ENCODE measurements around the gene HEATR1.

HEATR1 gene

DNA sequence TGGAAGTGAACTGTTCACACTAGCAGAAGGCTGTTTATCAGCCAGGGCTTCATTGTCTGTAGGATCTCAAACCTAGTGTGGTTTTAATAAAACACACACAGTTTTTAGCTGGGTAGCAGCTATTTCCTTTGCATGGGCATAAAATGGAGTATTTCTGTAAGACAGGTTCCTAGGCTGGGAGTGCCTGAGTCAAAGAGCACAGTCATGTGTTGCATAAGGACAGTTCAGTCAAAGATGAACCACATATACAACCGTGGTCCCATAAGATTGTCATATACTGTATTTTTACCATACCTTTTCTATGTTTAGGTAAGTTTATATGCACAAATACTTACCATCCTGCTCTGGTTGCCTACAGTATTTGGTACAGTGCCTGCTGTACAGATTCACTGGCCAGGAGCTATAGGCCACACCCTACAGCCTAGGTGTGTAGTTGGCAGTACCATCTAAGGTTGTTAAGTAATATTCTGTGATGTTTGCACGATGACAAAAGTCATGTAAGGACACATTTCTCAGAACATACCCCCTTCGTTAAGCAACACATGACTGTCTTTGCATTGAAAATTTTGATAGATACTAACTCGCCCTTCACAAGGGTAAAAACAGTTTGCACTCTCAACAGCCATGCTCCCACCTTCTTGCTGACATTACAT lies 63.4 kb downstream of the HEATR1 start:
- DNase-seq: no peak

DNA sequence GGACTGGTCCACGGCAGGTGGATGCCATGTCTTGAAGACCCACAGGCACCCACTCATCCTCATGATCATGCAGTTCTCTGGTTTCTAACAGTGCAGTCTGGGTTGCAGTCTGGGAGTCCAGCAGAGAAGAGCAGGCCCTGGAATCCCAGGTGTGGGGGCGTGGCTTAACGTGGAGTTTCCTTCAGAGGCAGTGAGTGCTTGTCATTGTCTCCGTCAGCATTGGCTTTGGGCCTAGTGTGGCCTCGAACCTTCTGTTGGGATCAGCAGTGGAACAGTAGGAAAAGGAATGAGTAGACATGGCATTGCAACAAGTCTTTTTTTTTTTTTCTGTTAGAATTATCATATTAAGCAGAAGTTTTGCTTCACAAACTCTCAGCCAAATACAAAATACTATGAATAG lies 67.8 kb downstream of the HEATR1 start:
- DNase-seq: no peak

DNA sequence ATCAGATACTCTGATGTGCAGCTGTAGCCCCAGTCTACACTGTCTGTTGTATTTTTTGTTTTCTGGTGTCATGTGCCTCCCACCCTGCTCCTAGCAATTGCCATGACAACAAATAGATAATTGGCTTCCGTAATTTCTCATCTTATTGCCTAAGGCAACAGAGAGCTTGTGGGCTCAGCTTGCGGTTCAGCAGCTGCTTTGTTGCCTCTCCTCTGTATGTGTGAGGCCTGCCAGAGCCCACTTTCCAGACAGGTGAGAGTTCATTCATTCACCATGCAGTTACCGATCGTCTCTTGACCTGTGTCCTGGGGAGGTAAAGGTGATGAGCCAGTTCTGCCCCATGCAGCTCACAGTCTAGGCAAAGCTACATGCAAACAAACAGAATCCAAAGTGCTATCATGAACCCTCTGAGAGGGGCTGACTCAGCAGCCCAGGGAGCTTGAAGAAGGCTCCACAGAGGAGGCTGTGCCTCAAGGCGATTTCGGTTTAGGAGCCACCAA lies 68.6 kb downstream of the HEATR1 start:
- DNase-seq: peak; percentile 73

DNA sequence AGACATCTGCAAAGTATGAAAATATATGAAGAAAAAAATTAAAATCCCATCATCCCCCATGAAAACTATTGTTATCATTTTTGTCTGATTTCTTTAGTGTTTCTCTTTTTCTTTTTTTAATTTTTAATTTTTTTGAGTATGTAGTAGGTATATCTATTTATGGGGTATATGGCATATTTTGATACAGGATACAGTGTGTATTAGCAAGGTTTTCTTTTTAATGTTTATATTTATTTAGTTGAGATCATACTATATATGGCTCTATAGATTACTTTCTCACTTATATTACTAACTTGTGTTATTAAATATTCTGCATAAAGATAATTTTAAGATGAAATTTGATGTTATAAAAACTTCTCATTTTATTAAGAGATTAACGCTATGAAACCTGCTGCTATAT lies 69.1 kb downstream of the HEATR1 start:
- DNase-seq: no peak

DNA sequence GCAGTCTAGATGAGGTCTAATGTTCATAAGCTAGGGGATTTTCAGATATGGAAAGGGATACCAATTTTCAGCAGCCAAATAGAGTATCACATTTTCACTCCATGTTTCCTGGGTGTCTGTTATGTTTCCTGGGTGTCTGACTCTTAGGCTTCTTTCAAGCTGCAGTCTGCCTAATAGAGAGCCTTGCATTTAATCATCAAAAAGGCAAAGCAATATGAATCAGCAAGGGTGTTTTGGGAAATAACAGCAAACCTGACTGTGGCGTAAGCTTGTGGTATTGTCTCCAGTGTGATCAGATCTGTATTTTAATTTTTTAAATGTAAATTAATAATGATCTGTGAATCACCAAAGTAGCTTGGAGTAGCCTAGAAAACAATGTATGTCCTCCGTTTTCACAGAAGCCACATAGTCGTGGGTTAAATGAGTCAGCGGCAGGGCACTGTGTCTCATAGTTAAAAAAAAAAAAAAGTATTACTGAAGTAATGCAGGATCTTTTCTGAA lies 70.1 kb downstream of the HEATR1 start:
- DNase-seq: peak; percentile 44

DNA sequence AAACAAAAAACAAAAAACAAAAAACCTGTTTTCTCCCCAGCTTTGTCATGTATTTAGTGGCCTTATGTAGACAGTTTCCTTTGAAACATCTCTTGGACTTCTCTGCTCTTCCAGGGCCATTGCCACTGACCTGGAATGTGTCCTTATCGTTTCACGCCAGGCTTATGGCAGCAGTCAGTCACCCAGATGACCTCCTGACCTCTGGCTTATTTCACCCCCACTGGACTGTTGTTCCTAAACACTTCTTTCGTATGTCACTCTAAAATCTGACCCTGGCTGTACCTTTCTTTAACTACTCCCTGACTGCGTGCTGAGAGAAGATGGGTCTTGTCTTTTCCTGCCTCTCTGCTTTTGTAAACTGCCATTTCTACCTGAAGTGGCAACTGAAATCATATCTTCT lies 71.5 kb downstream of the HEATR1 start:
- no peak for DNase-seq

DNA sequence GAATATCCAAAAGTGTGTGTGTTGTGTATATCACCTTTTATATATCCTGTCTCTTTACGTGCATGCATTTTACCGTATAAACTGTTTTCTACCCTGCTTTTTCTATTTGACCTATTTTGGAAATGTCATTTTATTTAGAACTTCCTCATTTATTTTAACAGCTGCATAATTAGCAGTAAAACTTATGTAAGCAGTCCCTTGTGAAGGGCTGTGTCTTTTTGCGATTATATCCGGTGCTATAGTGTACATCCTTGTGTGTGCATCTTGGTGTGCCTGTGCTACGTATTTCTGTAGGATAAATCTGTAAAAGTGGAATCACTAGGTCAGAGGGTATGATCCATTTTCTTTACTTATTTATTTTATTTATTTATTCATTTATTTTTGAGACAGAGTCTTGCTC lies 73.4 kb downstream of the HEATR1 start:
- DNase-seq: peak; percentile 33

DNA sequence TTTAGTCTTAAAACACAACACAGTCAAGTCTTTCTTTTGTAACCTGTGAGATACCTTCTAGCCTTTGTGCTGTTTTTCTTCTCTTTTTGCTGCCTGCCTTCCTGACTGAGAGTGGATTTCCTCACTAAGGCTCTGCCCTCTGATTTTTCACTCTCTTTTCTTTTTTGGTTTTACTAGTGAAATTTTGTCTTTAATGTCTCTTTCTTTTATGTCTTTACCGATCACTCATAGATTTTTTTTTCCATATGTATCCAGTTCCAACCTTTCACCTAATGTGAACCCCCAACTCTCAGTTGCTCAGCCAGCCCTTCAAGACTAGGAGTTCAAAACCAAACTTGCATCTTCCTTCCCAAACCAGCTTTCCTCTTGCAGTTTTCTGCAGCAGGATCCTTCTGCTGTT lies 74.0 kb downstream of the HEATR1 start:
- DNase-seq: no peak

DNA sequence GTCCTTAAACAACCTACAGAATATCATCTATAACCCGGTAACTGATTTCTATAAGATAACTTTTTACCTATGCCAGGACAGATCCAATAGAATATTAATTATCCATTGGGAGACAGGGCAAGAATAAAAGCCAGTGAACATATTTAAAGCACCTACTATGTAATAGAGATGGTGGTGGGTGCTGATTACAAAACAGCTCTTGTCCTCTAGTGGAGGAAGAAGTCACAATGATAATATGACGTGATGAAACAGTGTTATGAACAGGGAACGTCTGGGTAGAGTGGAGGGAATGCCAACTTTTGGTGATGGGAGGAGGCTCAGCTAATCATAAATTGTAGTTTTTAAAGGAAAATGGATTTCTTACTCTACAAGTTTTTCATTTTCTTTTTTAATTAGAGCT lies 78.2 kb downstream of the HEATR1 start:
- DNase-seq: no peak

DNA sequence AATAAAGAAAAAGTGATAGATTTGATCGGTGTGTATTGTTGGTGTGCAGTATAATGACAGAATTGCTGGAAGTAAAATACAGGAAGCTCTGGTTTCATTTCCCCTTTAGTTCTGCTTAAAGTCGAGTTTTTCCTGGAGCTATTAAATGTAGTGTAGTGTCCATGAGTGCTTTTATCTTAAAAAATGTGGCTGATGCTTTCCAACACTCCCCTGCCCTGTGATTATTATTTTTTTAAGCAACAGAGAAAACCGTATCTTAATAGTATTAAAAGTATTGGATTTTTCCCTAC lies 79.5 kb downstream of the HEATR1 start:
- no peak for DNase-seq

DNA sequence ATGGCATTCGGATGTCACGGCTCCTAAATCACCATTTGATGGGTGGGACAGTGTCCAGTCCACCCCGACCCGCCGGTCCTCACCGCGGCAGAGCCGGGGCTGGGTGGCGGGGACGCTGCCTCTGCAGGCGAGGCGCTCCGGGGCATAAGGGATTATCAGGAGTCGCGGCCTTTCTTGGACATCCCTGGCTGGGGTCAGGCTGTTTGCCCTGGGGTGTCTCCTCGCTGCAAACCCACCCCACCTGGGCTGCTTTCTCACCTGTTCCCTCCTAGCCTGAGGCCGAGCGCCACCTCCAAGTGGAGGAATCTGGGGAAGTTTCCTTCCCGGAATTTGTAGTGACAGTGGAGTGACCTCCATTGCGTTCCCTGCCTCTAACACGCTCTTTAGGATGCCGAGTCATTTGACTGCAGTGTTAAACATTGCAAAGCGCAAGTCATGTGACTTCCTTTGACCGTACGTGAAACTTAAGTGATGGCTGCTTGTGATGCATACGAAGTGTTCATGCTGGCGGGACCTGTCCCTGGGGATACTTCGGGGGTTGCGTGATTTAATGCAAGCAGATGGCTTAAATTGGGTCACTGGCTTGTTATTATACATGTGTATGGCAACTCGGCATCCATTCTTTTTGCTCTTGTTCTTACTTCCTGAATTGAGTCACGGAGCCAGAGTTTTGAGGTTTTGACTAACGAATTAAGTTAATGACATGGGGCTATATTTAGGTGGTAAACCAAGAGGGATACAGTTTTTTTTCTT lies 80.0 kb downstream of the HEATR1 start:
- peak; percentile 82 for DNase-seq

DNA sequence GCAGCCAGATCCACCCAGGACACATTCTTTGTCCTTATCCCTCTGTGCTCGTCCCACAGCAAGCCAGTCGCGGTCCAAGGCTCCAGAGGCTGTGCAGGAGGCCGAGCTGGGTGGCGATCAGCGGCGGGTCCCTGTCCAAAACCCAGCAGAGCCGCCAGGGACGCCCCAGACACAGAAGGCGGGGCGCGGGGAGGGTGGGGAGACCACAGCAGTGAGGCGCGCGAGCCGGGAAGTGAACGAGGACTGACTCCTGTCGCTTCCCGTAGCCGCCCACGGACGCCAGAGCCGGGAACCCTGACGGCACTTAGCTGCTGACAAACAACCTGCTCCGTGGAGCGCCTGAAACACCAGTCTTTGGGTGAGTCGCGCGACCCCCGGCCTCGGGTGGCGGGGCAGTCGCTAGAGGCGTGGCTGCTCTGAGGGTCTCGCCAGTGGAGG lies 80.6 kb downstream of the HEATR1 start, which contains the start of gene LGALS8:
Gene LGALS8 (plus strand): TSS at position 279 of the 438 bp plus-strand sequence. CDS start 2,089 bp downstream, outside the sequence.
- DNase-seq: peak; percentile 62

DNA sequence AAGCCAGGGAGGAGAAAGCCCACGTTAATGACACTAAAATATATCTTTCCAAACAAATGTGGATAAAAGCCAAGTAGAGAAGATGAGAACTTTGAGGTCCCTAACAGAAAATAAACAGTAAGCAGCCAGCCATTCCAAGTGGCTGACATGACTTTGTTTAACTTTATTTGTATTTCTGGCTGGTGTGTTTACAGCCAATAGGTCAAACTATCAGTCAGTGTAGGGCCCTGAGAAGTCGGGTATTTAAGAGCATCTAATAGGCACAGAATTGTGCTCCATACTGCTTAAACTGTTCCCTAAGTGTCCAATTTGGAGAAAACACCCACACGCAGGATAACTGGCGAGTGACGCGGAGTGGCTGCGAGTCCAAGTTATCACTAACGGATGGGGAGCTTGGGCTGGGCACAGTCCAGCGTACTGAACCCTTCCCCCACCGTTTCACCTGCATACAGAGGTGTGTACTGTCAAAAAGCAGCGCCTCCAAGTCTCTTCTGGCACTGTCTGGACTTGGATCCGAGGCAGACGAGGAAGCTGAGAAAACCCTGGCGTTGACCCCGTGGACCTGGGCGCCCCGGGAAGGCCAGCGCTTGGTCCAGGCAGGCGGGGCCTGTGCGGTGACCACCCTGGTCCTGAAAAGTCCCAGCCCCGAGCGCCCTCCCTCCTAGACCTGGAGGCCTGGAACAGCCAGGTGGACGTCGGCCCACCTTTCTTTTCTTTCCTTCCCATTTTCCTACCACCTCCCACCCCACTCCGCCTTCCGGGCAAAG lies 81.2 kb downstream of the HEATR1 start:
- DNase-seq: no peak

DNA sequence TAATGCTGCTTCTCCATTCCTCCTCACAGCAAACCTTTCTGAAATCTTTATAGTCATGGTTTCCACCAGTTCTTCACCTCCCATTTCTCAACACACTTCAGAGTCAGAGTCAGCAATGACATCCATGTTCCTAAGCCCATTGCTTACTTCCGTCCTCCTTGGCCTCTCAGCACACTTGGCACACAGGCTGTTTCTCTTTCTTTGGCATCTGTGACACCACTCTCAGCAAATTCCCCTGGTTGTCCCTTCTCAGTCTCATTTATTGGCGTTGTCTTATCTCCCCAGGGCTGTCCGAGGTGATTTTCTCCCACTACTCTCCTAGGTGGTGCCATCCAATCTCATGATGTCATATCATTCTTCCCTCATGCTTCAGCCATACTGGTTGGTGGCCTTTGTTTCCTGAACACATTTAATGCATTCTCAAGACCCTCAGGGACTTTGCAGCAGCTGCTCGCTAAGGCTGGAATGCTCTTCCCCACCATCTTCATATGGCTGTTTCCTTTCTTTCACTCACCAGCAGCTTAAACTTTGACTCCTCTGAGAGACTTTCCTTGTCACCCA lies 83.8 kb downstream of the HEATR1 start:
- DNase-seq: no peak

DNA sequence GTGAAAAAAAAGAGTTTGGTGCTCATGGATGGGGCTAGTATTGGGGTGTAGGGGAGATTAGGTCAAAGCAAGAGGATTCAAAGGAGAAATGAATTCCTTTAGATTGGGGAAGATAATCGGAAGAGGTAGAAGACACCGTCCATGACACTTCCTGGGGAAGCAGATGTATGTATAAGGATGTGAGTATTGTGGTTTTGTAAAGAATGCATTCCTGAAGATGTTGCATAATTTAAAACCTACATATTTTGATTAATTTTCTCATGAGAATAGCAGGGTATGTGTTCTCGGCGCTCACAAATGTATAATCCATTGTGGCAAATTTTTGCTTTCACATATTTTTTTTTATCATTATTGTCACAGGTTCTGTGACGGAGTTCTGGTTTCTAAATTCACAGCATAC lies 86.0 kb downstream of the HEATR1 start:
- peak; percentile 60 for DNase-seq

DNA sequence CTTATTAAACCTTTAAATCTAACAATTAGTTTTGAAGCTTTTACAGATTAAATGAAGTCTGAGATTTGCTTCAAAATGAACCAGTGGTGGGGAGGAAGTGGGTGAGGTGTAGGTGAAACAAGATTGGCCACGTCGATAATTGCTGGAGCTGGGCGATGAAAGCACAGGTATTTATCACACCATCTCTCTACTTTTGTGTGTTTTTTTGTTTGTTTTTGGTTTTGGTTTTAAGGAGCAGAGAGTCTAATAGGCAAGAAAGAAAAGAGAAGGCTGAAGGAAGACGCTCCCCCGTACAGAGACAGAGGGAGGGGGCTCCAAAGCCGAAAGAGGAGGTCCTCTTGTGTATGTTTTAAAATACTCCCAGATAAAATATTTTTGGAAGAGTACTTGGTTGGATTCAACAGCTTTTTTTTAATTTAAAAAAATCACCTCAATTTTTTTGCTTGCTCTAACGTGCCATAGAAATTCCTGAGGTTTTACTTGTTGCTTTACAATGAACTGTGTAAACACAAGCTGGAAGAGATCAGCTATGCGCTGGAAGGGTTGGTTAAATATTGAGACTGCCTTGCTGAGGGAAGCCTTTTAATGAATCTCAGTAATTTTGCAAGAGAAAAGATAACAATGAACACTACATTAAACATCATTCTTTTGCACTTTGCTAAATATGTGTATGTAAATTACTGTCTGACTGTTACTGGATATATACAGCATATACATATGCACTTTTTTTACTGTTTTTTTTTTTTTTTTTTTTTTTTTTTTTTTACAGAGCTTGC lies 87.2 kb downstream of the HEATR1 start:
- no peak for DNase-seq

DNA sequence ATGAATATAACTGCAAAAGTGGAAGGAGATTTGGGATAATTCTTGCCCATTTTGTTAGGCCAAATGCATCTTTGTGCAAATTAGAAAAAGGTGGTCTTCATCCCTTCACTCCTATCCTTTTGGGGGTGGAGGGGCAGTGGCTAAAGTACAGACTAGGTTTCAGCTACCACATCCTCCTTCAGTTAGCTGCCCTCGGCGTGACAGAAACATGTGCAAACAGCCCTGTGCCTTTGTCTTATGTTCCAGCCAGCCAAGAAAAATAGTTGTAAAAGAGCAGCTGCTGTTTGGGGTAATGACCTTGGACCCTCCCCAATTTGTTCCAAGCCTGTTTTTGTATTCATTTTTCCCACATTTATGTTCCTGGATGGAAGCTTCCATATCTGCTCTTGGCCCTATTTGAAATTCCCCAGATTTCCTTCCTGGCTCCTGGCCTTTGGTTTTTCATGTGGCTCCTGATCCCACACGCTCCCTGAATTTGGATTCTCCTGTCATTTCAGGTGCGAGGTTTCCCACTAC lies 88.8 kb downstream of the HEATR1 start:
- no peak for DNase-seq

DNA sequence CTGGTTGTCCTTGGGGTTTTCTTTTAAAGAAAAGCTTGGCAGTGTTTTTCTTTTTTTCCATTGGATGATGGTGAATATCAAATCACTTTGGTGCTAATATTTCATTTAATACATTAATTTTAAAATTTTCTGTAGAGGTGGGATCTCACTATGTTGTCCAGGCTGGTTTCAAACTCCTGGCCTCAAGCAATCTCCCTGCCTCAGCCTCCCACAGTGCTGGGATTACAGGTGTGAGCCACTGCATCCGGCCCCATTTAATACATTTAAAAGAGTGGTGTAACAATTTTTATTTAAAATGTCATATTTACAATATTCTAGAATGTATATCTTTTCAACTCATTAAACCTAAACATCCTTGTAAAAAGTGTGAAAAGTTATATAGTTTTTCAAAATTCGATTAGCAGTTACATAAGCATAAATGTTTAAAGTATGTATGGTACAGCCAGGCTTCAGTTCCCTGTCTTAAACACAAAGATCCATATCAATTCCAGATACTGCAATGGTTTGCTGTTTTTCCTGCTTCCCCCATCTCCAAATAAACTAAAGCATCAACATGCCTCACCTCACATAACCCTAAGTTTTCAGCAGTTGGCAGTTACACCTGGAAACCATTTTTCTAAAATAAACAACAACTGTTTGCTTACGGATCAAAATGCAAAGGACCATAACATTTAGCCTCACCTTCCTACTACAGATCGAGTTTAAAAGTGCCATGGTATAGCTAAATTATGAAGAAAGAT lies 89.4 kb downstream of the HEATR1 start:
- no peak for DNase-seq

DNA sequence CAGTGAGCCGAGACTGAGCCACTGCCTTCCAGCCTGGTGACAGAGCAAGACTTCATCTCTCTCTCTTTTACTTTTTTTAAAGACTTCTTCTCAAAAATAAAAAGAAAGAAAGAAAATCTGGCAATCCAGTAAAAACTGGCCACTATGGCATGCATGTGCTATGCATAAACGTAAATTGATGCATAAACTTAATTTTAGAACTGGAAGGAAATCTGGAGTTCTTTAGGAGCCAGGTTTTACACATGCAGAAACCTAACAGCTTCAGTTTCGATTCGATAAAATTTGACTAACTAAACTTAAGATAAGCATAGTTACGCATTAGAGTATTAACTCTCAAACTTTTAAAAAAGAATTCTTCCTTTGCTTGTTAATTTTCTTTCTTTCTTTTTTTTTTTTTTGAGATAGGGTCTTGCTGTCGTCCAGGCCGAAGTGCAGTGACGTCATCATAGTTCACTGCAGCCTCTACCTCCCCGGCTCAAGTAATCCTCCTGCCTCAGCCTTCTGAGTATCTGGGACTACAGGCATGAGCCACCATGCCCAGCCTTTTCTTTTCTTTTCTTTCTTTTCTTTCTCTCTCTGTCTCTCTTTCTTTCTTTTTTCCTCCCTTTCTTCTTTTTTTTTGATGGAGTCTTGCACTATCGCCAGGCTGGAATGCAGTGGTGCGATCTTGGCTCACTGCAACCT lies 92.4 kb downstream of the HEATR1 start:
- no peak for DNase-seq

DNA sequence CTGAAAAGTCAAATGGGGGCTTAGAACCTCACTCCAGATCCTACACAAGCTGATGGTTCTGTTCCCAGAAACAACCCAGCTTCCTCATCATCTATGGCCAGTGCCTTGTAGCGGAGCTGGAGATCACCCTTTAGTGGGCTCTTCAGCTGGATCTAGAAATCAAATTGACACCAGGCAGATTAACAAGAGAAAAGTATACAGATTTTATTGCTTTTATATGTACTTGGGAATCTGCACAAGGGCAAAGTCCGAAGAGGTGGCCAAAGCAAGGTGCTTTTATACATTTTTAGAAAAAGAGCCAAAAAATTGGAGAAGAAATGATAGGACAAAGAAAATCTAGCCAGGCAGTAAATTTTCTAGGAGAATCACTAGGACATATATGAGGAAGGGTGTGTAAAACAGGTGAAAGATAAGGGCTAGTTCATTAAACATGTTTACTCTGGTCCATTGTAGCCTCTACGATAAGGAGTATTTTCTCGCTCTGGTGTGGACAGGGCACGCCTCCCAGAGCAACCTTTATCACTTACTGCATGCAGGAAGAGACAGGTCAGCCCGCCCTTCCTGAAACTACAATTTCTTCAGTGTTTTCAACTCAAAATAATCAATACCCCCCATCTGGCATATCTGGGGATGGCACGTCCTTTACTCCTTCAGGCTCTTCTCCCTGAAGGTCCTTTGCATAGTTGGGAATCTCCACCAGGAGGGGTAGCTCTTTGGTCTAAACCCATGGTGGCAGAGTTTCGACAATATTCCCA lies 94.5 kb downstream of the HEATR1 start:
- DNase-seq: no peak
